IMR-90 (cell line): ENCODE measurements around the gene MAVS. TPM values are rescaled to one million over a fixed set of nuclear protein-coding genes. Genes with fewer than 3 reads are reported as not detected.

Source experiments
- ATAC-seq: fragments of 200-7000 bp; cut with Tn5 transposase; 2 replicates; pipeline ENCODE4 v1.9.1; 2020; ENCODE audit warnings: low read depth, mild to moderate bottlenecking, moderate library complexity
- BruUV-seq: library from RNA; stranded (reverse); fragments of 400-500 nt; replicated peaks from 2 replicates; lab custom pipeline; 2021; lab: Mats Ljungman, UMichigan
- CTCF ChIA-PET: fragments of 300-600 bp; formaldehyde crosslinking; extraction: SDS; loops from one replicate; lab custom pipeline; 2021; ENCODE audit warnings: antibody characterized with exemption; lab: Yijun Ruan, JAX
- POLR2A ChIA-PET: fragments of 300-600 bp; sonication (Branson Sonifier 250); formaldehyde crosslinking; loops from one replicate; lab custom pipeline; 2022; ENCODE audit warnings: antibody characterized with exemption; ENCODE audit not compliant: unreplicated experiment; lab: Charles Lee
- DNase-seq: peaks from one replicate; pipeline ENCODE4 v3.0.0; 2013
- H2AFZ ChIP-seq: replicated peaks from 2 replicates; pipeline ENCODE3; 2013; ENCODE audit warnings: low read length, mild to moderate bottlenecking; ENCODE audit not compliant: poor library complexity
- H2AK5ac ChIP-seq: 2 replicates; pipeline ENCODE4 v1.6.1; 2013; ENCODE audit warnings: low read depth, low read length, inconsistent platforms
- H2AK9ac ChIP-seq: replicated peaks from 2 replicates; pipeline ENCODE3; 2013; ENCODE audit warnings: mild to moderate bottlenecking, low read depth, low read length, moderate library complexity; ENCODE audit not compliant: poor library complexity
- H2BK120ac ChIP-seq: 2 replicates; pipeline ENCODE4 v1.6.1; 2013; ENCODE audit warnings: low read depth, low read length, inconsistent platforms
- H2BK15ac ChIP-seq: 3 replicates; pipeline ENCODE4 v1.6.1; 2013; ENCODE audit warnings: low read depth, low read length, inconsistent platforms
- H2BK20ac ChIP-seq: 2 replicates; pipeline ENCODE4 v1.6.1; 2013; ENCODE audit warnings: low read depth, mild to moderate bottlenecking, inconsistent platforms, low read length, moderate library complexity
- H2BK5ac ChIP-seq: 2 replicates; pipeline ENCODE4 v1.6.1; 2013; ENCODE audit warnings: mild to moderate bottlenecking, low read depth, low read length, inconsistent platforms; ENCODE audit not compliant: poor library complexity, severe bottlenecking
- H3K14ac ChIP-seq: replicated peaks from 2 replicates; pipeline ENCODE4 v1.6.1; 2013; ENCODE audit warnings: low read depth, low read length, inconsistent platforms
- H3K18ac ChIP-seq: 2 replicates; pipeline ENCODE4 v1.6.1; 2013; ENCODE audit warnings: low read depth, low read length, control low read depth
- H3K23ac ChIP-seq: 2 replicates; pipeline ENCODE4 v1.6.1; 2013; ENCODE audit warnings: low read depth, low read length, inconsistent platforms
- H3K27ac ChIP-seq: 2 replicates; pipeline ENCODE4 v1.5.1; 2013; ENCODE audit warnings: mild to moderate bottlenecking, control low read depth, low read length; ENCODE audit not compliant: insufficient read depth
- H3K27me3 ChIP-seq: 2 replicates; pipeline ENCODE4 v1.6.1; 2013; ENCODE audit warnings: low read length; ENCODE audit not compliant: control insufficient read depth, insufficient read depth
- H3K36me3 ChIP-seq: 2 replicates; pipeline ENCODE4 v1.6.1; 2013; ENCODE audit warnings: low read length, mixed read lengths; ENCODE audit not compliant: control insufficient read depth, insufficient read depth
- H3K4ac ChIP-seq: 2 replicates; pipeline ENCODE4 v1.6.1; 2013; ENCODE audit warnings: low read depth, low read length, inconsistent platforms
- H3K4me1 ChIP-seq: 2 replicates; pipeline ENCODE4 v1.6.1; 2013; ENCODE audit warnings: low read length, mixed read lengths; ENCODE audit not compliant: control insufficient read depth, insufficient read depth
- H3K4me2 ChIP-seq: 2 replicates; pipeline ENCODE4 v1.6.1; 2013; ENCODE audit warnings: low read depth, mild to moderate bottlenecking, control low read depth, low read length, moderate library complexity
- H3K4me3 ChIP-seq: 2 replicates; pipeline ENCODE4 v1.5.1; 2013; ENCODE audit warnings: low read depth, mild to moderate bottlenecking, control low read depth, low read length, moderate library complexity; ENCODE audit not compliant: insufficient read depth
- H3K56ac ChIP-seq: 2 replicates; pipeline ENCODE4 v1.6.1; 2013; ENCODE audit warnings: low read length, inconsistent platforms; ENCODE audit not compliant: insufficient read depth; ENCODE audit errors: extremely low read depth
- H3K79me1 ChIP-seq, 2 experiments: 2 replicates each; pipeline ENCODE4 v1.6.1; 2013; ENCODE audit warnings: low read length in 2 of 2, inconsistent platforms in 1 of 2, low read depth in 1 of 2
- H3K9ac ChIP-seq: 2 replicates; pipeline ENCODE4 v1.6.1; 2013; ENCODE audit warnings: low read depth, low read length, control low read depth
- H3K9me1 ChIP-seq: 2 replicates; pipeline ENCODE4 v1.6.1; 2013; ENCODE audit warnings: low read length, inconsistent platforms; ENCODE audit not compliant: insufficient read depth
- H3K9me3 ChIP-seq: 2 replicates; pipeline ENCODE4 v1.6.1; 2013; ENCODE audit warnings: low read length; ENCODE audit not compliant: control insufficient read depth, insufficient read depth
- H4K20me1 ChIP-seq: 2 replicates; pipeline ENCODE4 v1.6.1; 2013; ENCODE audit warnings: low read length, inconsistent platforms; ENCODE audit not compliant: insufficient read depth
- H4K5ac ChIP-seq: 2 replicates; pipeline ENCODE4 v1.6.1; 2013; ENCODE audit warnings: mild to moderate bottlenecking, low read depth, low read length, control low read depth
- H4K8ac ChIP-seq, 2 experiments: 2 replicates each; pipeline ENCODE4 v1.6.1; 2013; ENCODE audit warnings: low read depth in 2 of 2, low read length in 2 of 2, control low read depth in 1 of 2, inconsistent platforms in 1 of 2
- H4K91ac ChIP-seq: 2 replicates; pipeline ENCODE4 v1.6.1; 2013; ENCODE audit warnings: low read depth, low read length, inconsistent platforms; ENCODE audit not compliant: insufficient read depth
- BHLHE40 ChIP-seq: fragments of 150-350 bp; IDR thresholded peaks from 2 replicates; pipeline ENCODE4 v1.6.1; 2016; ENCODE audit warnings: mild to moderate bottlenecking, low read depth, low read length
- CEBPB ChIP-seq: IDR thresholded peaks from 2 replicates; pipeline ENCODE4 v1.6.1; 2012; ENCODE audit warnings: low read depth, low read length, improper control_type of control experiment
- CHD1 ChIP-seq: IDR thresholded peaks from 2 replicates; pipeline ENCODE4 v1.6.1; 2012; ENCODE audit warnings: low read depth, low read length, improper control_type of control experiment
- FOS ChIP-seq: fragments of 150-350 bp; IDR thresholded peaks from 2 replicates; pipeline ENCODE4 v1.6.1; 2016; ENCODE audit warnings: low read depth, low read length
- MAFK ChIP-seq: IDR thresholded peaks from 2 replicates; pipeline ENCODE4 v1.6.1; 2012; ENCODE audit warnings: low read depth, low read length, improper control_type of control experiment
- MAZ ChIP-seq: IDR thresholded peaks from 2 replicates; pipeline ENCODE4 v1.6.1; 2012; ENCODE audit warnings: low read depth, mild to moderate bottlenecking, low read length, improper control_type of control experiment, moderate library complexity, borderline replicate concordance
- MXI1 ChIP-seq: IDR thresholded peaks from 2 replicates; pipeline ENCODE4 v1.6.1; 2012; ENCODE audit warnings: low read depth, mild to moderate bottlenecking, low read length, moderate library complexity, borderline replicate concordance
- NFE2L2 ChIP-seq: fragments of 150-350 bp; IDR thresholded peaks from 2 replicates; pipeline ENCODE4 v1.6.1; 2016; ENCODE audit warnings: low read depth, mild to moderate bottlenecking, low read length
- POLR2A ChIP-seq: IDR thresholded peaks from 2 replicates; pipeline ENCODE4 v1.6.1; 2012; ENCODE audit warnings: mild to moderate bottlenecking, low read depth, low read length
- RAD21 ChIP-seq: IDR thresholded peaks from 2 replicates; pipeline ENCODE4 v1.6.1; 2012; ENCODE audit warnings: low read length, improper control_type of control experiment
- RCOR1 ChIP-seq: IDR thresholded peaks from 2 replicates; pipeline ENCODE4 v1.6.1; 2012; ENCODE audit warnings: mild to moderate bottlenecking, low read length, improper control_type of control experiment; ENCODE audit not compliant: insufficient replicate concordance
- RFX5 ChIP-seq: IDR thresholded peaks from 2 replicates; pipeline ENCODE4 v1.8.0; 2012; ENCODE audit warnings: low read depth, mild to moderate bottlenecking, low read length, moderate library complexity
- SMC3 ChIP-seq: fragments of 150-350 bp; IDR thresholded peaks from 2 replicates; pipeline ENCODE4 v1.6.1; 2016; ENCODE audit warnings: low read depth, mild to moderate bottlenecking, antibody characterized with exemption, low read length, moderate library complexity
- WGBS, 2 experiments: methylation state at CpG; one replicate each; pipeline versions ENCODE4 v1.1.5 to v1.1.7; 2013; ENCODE audit warnings: missing lambda C conversion rate in 2 of 2; ENCODE audit not compliant: insufficient read length in 1 of 2; ENCODE audit errors: extremely low coverage in 2 of 2; 5-methylcytosine and 5-hydroxymethylcytosine counted together
- dilution Hi-C: fragments of 300-500 bp; cut with HindIII; formaldehyde crosslinking; loops from one replicate; pipeline ENCODE4 v1.14.3; 2018; ENCODE audit warnings: low sequenced_read_pairs; ENCODE audit not compliant: unreplicated experiment
- in situ Hi-C: fragments of 300-500 bp; cut with MboI; formaldehyde crosslinking; loops from 3 replicates; pipeline ENCODE4 v1.14.3; 2019; ENCODE audit warnings: low sequenced_read_pairs, inconsistent platforms, mixed read lengths
- intact Hi-C: fragments of 100-400 bp; cut with micrococcal nuclease; formaldehyde crosslinking; loops from 2 replicates; pipeline ENCODE4 v1.10.0; 2022
- polyA plus RNA-seq, 3 experiments: library from polyadenylated mRNA; depleted of rRNA; stranded (reverse); fragments of >200 nt; gene quantifications; 2 replicates each; pipeline ENCODE4 v1.2.3, GENCODE V29; 2012; ENCODE audit warnings: low replicate concordance in 1 of 3
- total RNA-seq: library from RNA; depleted of rRNA; stranded (reverse); fragments of >200 nt; gene quantifications from 2 replicates; pipeline ENCODE4 v1.2.3, GENCODE V29; 2012
- TF ChIP-seq, protein P1 (sequence below): conservative IDR thresholded peaks from 2 replicates; pipeline ENCODE4 v1.5.1; 2012; ENCODE audit warnings: mild to moderate bottlenecking, low read depth, low read length, improper control_type of control experiment
- TF ChIP-seq, protein P2 (sequence below): fragments of 150-350 bp; IDR thresholded peaks from 2 replicates; pipeline ENCODE4 v1.6.1; 2016; ENCODE audit warnings: low read depth, mild to moderate bottlenecking, low read length, moderate library complexity, borderline replicate concordance
- TF ChIP-seq, protein P3 (sequence below): fragments of 150-350 bp; IDR thresholded peaks from 2 replicates; pipeline ENCODE4 v1.6.1; 2017; ENCODE audit warnings: mild to moderate bottlenecking, antibody characterized with exemption, low read length, low read depth

Gene MAVS
- total and polyA plus RNA-seq, 2 of the 4 experiments (the other 2 are of a cell fraction): 10.4 to 15.6 TPM

GRCh38 chr20:3843490-3843889 is 3.1 kb upstream of the MAVS start:
- TF ChIP-seq NFE2L2 (peak; percentile 86), CEBPB (no peak), CHD1 (no peak), RAD21 (no peak), MAZ (no peak), MAFK (peak; percentile 70), MXI1 (no peak), RCOR1 (no peak), BHLHE40 (0 out of 2 replicates have a peak, but pooled peaks have one; percentile 29), POLR2A (no peak), FOS (peak; percentile 62; the same call in 1 of the 2 replicates), SMC3 (no peak), RFX5 (no peak)
- TF ChIP-seq, protein P1, sequence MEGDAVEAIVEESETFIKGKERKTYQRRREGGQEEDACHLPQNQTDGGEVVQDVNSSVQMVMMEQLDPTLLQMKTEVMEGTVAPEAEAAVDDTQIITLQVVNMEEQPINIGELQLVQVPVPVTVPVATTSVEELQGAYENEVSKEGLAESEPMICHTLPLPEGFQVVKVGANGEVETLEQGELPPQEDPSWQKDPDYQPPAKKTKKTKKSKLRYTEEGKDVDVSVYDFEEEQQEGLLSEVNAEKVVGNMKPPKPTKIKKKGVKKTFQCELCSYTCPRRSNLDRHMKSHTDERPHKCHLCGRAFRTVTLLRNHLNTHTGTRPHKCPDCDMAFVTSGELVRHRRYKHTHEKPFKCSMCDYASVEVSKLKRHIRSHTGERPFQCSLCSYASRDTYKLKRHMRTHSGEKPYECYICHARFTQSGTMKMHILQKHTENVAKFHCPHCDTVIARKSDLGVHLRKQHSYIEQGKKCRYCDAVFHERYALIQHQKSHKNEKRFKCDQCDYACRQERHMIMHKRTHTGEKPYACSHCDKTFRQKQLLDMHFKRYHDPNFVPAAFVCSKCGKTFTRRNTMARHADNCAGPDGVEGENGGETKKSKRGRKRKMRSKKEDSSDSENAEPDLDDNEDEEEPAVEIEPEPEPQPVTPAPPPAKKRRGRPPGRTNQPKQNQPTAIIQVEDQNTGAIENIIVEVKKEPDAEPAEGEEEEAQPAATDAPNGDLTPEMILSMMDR: no peak
- TF ChIP-seq, protein P2, sequence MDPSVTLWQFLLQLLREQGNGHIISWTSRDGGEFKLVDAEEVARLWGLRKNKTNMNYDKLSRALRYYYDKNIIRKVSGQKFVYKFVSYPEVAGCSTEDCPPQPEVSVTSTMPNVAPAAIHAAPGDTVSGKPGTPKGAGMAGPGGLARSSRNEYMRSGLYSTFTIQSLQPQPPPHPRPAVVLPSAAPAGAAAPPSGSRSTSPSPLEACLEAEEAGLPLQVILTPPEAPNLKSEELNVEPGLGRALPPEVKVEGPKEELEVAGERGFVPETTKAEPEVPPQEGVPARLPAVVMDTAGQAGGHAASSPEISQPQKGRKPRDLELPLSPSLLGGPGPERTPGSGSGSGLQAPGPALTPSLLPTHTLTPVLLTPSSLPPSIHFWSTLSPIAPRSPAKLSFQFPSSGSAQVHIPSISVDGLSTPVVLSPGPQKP: no peak
- TF ChIP-seq, protein P3, sequence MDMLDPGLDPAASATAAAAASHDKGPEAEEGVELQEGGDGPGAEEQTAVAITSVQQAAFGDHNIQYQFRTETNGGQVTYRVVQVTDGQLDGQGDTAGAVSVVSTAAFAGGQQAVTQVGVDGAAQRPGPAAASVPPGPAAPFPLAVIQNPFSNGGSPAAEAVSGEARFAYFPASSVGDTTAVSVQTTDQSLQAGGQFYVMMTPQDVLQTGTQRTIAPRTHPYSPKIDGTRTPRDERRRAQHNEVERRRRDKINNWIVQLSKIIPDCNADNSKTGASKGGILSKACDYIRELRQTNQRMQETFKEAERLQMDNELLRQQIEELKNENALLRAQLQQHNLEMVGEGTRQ: no peak
- no peak overlapping the region for H3K9ac ChIP-seq
- dilution Hi-C loops (no loop called here), in situ Hi-C loops (no loop called here), intact Hi-C loops (no loop called here)
- peak overlapping the region; percentile 80 for H2AFZ ChIP-seq
- no peak overlapping the region for H3K56ac ChIP-seq
- peak overlapping the region; percentile 11; the same call in 1 of the 2 replicates for H2AK5ac ChIP-seq
- H4K8ac ChIP-seq: peak overlapping the region in 1 of 2 experiments; percentile 68; a peak in 2 of 4 replicates
- peak overlapping the region; percentile 56; the same call in 1 of the 2 replicates for H4K91ac ChIP-seq
- peaks cover 15 to 25% of the 10 kb centered on the region in 2 experiments for H3K79me1 ChIP-seq
- peak overlapping the region; percentile 5; the same call in 1 of the 2 replicates for H3K4me2 ChIP-seq
- no peaks in the 10 kb centered on the region for H3K27me3 ChIP-seq
- H2BK120ac ChIP-seq: peak overlapping the region; percentile 6; the same call in 1 of the 2 replicates
- peaks cover 22% of the 10 kb centered on the region for H3K9me1 ChIP-seq
- H3K14ac ChIP-seq: no peak overlapping the region
- ATAC-seq (peak; percentile 36), DNase-seq (peak; percentile 84)
- no peaks in the 10 kb centered on the region for H3K9me3 ChIP-seq
- ChIA-PET CTCF (interaction anchor here (1.1 to 2.4 kb wide), 3 partner anchors 23 to 90 kb away, joined by 3 to 5 read pairs (median 3); partner anchors contain the start of gene AP5S1), POLR2A (no interaction called here)
- H3K4ac ChIP-seq: peak overlapping the region; percentile 30; the same call in 1 of the 2 replicates
- peak overlapping the region; percentile 54 for H3K27ac ChIP-seq
- H3K4me1 ChIP-seq: peaks cover 8% of the 10 kb centered on the region
- H3K4me3 ChIP-seq: no peak overlapping the region
- no peak overlapping the region for H2BK20ac ChIP-seq
- H2BK15ac ChIP-seq: 0 out of 3 replicates have a peak overlapping the region, but pooled peaks have one; percentile 10
- WGBS, 2 experiments: no CpG with 5 or more reads among the region's 5 CpGs
- H4K20me1 ChIP-seq: peaks cover 11% of the 10 kb centered on the region
- BruUV-seq: no TSS peak
- H3K23ac ChIP-seq: no peak overlapping the region
- no peak overlapping the region for H2AK9ac ChIP-seq
- peak overlapping the region; percentile 11; the same call in 1 of the 2 replicates for H3K18ac ChIP-seq
- peak overlapping the region; percentile 42; the same call in 1 of the 2 replicates for H4K5ac ChIP-seq
- H2BK5ac ChIP-seq: peak overlapping the region; percentile 24
- H3K36me3 ChIP-seq: peaks cover 2% of the 10 kb centered on the region
